H1 (cell line): ENCODE data around the gene CAMTA1. TPM values are rescaled to one million over a fixed set of nuclear protein-coding genes. Genes with fewer than 3 reads are reported as not detected.

ENCODE experiments used
- BACH1 ChIP-seq: IDR thresholded peaks from 2 replicates; pipeline ENCODE4 v1.6.1; 2012; ENCODE audit warnings: low read length, improper control_type of control experiment
- KDM4A ChIP-seq: IDR thresholded peaks from one replicate; pipeline ENCODE4 v1.7.1; 2012; ENCODE audit warnings: low read depth, mild to moderate bottlenecking, moderate library complexity, low read length, inconsistent platforms; ENCODE audit not compliant: severe bottlenecking
- SP1 ChIP-seq: IDR thresholded peaks from 2 replicates; pipeline ENCODE4 v1.6.1; 2011; ENCODE audit warnings: low read depth, low read length
- SP4 ChIP-seq: IDR thresholded peaks from 2 replicates; pipeline ENCODE4 v1.6.1; 2012; ENCODE audit warnings: low read length, inconsistent platforms
- TEAD4 ChIP-seq: IDR thresholded peaks from 2 replicates; pipeline ENCODE4 v1.6.1; 2012; ENCODE audit warnings: low read depth, low read length, inconsistent platforms, mixed read lengths
- polyA plus RNA-seq, 7 experiments: library from polyadenylated mRNA; depleted of rRNA in 3 of 7; stranded (reverse) in 5 of 7; unstranded in 2 of 7; fragments of >200 nt in 5 of 7; fragments of 200-250 nt in 2 of 7; gene quantifications; 1 replicate in 5 of 7; 2 replicates in 1 of 7; 4 replicates in 1 of 7; pipeline versions ENCODE4 v1.2.1 to v1.2.3, GENCODE V29; 2011 to 2013; ENCODE audit warnings: missing spikeins in 2 of 7, mixed read lengths in 2 of 7
- total RNA-seq: library from RNA; stranded (reverse); fragmentation: NEBNext Ultra II Directional; extraction: Animal tissue kit (Norgen Biotek cat#: 25700); gene quantifications from 2 replicates; pipeline ENCODE4 v1.2.1, GENCODE V29; 2021
- TF ChIP-seq, protein P1 (sequence below): fragments of 300-600 bp; sonication (generic); IDR thresholded peaks from 2 replicates; pipeline ENCODE4 v1.7.1; 2012; ENCODE audit warnings: low read length, moderate library complexity, mild to moderate bottlenecking, inconsistent platforms; ENCODE audit not compliant: insufficient replicate concordance

Gene CAMTA1
- total and polyA plus RNA-seq, 2 of the 8 experiments (the other 6 are each of a cell fraction or from before 2014, with no cell fraction given) = 65.0 to 119 TPM

DNA sequence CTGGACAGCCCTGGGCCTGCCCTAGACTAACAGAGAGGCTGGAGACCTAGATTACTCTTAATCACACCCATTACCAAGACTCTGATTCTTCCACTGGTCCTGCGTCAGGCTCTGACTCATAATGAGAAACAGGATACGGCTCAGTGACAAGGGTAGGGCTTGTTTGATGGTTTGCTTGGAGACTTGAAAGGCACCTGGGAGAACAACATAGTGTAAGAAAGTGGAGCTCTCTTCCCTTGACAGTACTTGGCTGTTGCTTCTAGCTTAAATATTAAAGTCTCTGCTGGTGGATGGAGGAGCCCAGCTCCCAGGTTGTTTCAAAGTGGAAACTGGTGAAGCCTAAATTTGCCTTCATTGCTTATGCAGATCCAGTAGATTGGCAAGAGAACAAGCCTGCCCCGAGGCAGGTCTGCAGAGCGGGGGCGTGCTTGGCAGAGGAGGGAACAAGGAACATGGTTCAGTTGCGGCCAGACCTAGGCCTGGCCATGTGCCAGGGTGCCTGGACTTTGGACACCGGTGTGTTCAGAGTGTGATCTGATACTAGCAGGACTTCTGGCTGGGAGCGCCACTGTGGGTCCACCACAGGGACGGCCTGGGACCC is 480.6 kb downstream of the CAMTA1 start (continued):
- TF ChIP-seq, protein P1, sequence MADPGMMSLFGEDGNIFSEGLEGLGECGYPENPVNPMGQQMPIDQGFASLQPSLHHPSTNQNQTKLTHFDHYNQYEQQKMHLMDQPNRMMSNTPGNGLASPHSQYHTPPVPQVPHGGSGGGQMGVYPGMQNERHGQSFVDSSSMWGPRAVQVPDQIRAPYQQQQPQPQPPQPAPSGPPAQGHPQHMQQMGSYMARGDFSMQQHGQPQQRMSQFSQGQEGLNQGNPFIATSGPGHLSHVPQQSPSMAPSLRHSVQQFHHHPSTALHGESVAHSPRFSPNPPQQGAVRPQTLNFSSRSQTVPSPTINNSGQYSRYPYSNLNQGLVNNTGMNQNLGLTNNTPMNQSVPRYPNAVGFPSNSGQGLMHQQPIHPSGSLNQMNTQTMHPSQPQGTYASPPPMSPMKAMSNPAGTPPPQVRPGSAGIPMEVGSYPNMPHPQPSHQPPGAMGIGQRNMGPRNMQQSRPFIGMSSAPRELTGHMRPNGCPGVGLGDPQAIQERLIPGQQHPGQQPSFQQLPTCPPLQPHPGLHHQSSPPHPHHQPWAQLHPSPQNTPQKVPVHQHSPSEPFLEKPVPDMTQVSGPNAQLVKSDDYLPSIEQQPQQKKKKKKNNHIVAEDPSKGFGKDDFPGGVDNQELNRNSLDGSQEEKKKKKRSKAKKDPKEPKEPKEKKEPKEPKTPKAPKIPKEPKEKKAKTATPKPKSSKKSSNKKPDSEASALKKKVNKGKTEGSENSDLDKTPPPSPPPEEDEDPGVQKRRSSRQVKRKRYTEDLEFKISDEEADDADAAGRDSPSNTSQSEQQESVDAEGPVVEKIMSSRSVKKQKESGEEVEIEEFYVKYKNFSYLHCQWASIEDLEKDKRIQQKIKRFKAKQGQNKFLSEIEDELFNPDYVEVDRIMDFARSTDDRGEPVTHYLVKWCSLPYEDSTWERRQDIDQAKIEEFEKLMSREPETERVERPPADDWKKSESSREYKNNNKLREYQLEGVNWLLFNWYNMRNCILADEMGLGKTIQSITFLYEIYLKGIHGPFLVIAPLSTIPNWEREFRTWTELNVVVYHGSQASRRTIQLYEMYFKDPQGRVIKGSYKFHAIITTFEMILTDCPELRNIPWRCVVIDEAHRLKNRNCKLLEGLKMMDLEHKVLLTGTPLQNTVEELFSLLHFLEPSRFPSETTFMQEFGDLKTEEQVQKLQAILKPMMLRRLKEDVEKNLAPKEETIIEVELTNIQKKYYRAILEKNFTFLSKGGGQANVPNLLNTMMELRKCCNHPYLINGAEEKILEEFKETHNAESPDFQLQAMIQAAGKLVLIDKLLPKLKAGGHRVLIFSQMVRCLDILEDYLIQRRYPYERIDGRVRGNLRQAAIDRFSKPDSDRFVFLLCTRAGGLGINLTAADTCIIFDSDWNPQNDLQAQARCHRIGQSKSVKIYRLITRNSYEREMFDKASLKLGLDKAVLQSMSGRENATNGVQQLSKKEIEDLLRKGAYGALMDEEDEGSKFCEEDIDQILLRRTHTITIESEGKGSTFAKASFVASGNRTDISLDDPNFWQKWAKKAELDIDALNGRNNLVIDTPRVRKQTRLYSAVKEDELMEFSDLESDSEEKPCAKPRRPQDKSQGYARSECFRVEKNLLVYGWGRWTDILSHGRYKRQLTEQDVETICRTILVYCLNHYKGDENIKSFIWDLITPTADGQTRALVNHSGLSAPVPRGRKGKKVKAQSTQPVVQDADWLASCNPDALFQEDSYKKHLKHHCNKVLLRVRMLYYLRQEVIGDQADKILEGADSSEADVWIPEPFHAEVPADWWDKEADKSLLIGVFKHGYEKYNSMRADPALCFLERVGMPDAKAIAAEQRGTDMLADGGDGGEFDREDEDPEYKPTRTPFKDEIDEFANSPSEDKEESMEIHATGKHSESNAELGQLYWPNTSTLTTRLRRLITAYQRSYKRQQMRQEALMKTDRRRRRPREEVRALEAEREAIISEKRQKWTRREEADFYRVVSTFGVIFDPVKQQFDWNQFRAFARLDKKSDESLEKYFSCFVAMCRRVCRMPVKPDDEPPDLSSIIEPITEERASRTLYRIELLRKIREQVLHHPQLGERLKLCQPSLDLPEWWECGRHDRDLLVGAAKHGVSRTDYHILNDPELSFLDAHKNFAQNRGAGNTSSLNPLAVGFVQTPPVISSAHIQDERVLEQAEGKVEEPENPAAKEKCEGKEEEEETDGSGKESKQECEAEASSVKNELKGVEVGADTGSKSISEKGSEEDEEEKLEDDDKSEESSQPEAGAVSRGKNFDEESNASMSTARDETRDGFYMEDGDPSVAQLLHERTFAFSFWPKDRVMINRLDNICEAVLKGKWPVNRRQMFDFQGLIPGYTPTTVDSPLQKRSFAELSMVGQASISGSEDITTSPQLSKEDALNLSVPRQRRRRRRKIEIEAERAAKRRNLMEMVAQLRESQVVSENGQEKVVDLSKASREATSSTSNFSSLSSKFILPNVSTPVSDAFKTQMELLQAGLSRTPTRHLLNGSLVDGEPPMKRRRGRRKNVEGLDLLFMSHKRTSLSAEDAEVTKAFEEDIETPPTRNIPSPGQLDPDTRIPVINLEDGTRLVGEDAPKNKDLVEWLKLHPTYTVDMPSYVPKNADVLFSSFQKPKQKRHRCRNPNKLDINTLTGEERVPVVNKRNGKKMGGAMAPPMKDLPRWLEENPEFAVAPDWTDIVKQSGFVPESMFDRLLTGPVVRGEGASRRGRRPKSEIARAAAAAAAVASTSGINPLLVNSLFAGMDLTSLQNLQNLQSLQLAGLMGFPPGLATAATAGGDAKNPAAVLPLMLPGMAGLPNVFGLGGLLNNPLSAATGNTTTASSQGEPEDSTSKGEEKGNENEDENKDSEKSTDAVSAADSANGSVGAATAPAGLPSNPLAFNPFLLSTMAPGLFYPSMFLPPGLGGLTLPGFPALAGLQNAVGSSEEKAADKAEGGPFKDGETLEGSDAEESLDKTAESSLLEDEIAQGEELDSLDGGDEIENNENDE = no peak
- TF ChIP-seq SP1 (no peak), TEAD4 (no peak), KDM4A (no peak), BACH1 (no peak), SP4 (no peak)
